ENCODE data around the gene GRIP2.
A peak's percentile ranks its signal among the peaks of the same experiment; 100 is the strongest.

GRIP2 gene

GRCh38 chr3:14483286-14483685 is 56.9 kb downstream of the GRIP2 start:
- ATAC-seq (no peak), DNase-seq (no peak)

DNA sequence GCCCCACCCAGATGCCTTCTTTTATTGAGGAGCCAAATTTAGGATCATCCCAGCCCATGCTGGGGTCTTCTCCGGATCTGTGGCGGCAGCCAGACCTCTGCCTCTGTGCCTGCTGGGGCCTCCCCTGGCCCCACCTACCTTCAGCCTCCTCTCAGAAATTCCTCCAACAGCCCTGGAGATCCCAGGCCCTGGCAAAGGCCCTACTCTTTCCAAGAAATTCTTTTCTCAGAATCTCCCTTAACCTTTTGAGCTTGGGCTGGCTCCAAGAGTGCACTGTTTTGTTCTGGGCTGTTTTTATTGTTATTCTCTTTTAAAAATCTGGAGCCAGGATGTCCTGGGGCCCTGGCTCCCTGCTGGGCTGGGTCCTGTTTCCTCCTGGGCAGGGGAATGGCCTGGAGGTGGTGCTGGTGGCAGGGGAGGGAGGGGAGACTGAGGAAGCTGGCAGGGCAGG is 57.8 kb downstream of the GRIP2 start:
- DNase-seq (no peak), ATAC-seq (no peak)

- DNase-seq (no peak), ATAC-seq (no peak)
Observed at GRCh38 chr3:14481646-14482036, 58.5 kb downstream of the GRIP2 start.

DNA sequence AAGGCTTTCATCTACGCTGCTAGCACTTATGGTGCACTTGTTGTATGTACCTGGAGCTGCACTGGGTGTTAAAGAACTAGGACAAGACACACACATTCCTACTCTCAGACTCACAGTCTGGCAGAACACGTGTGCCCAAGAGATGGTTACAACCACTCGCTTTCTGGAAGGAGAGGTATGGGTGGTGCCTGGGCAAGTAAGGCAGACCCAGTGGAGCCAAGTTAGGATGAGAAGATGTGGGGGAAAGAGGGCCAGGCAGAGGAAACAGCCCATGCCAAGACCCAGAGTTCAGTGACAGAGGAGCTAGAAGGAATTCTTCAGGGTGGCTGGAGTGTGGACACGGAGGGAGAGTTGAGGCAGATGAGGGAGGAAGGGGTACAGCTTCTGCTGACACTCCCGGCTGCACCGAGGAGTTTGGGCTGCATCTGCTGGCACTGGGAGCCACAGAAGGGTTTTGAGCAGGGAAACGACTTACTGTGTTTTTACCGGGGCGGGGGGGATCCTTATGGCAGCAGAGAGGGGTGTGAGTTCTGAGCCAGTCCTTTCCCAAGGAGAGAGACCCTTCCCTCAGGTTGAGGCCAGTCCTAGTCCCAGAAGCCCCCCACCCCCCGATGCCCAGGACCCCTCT is 59.0 kb downstream of the GRIP2 start:
- ATAC-seq (no peak), DNase-seq (no peak)

DNA sequence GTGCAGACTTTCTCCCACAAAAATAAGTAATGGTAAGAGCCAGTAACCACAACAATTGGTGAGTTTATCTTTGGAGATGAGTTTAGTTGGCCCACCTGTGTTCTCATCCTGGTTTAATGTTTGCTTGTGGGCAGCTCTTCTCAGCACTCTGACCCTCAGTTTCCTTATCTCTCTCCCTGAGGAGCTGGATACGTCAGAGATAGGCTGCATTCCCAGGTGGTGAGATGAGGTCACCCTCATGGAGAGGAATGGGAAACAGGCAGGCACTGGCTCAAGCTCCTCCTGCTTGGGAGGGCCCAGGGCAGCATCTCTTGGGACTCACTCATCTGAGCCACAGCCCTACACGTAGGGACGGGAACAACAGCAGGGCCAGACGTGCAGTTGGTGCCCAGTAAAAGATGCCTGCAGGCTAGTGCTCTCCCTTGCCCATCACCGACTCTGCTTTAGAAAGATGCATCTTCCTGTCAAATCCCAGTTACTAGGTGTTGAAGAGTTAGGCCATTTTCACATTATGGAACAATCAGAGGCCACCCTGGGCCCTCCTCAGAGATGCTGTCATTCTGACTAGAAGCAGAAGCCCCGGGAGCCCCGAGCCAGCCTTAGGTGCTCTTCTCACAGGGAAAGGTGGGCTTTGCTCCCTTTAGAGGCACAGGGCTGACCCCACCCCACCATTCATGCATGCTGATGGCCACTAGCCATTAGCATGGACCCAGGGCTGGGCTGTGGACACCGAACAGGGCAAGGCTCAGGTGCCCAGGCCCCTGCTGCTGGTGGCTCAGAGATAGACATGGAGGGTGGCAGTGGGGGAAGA is 59.7 kb downstream of the GRIP2 start:
- DNase-seq (no peak), ATAC-seq (no peak)

GRCh38 chr3:14479591-14479990 is 60.6 kb downstream of the GRIP2 start:
- no peak for DNase-seq
- no peak for ATAC-seq

- ATAC-seq: no peak
- DNase-seq: no peak
Observed at GRCh38 chr3:14478956-14479550, 61.1 kb downstream of the GRIP2 start.

GRCh38 chr3:14477311-14477935 is 62.7 kb downstream of the GRIP2 start:
- ATAC-seq (no peak), DNase-seq (no peak)

DNA sequence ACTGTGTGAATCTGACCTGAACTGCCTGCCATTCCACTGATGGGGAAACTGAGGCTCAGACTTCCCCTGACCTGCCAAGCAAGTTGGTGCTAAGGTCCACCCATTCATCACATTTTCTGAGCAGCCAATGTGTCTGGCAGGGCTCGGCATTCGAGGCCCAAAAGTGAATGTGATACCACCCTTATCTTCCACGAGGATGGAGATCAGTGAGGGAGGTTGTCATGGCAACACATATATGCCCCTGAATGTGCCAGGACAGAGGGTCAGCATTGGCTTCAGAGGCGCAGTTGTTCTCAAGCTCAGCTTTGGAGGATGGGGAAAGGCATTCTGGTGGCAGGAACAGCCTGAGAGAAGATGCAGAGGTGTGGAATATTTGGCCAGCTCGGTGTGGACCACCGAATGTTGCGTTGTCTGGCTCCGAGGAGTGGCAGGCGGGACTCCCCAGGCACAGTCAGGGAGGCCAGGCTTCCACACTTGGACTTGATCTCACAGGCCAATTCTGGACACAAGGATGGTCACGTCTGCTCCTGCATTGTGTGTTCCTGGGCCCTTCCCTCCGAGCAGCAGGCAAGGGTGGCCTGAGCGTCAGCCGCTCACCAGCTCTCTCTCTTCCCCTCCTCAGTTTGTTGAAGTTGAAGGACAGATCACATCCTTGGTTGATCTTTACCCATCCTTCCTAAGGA is 63.4 kb downstream of the GRIP2 start:
- ATAC-seq (no peak), DNase-seq (no peak)

GRCh38 chr3:14475621-14476020 is 64.5 kb downstream of the GRIP2 start:
- no peak for DNase-seq
- no peak for ATAC-seq

DNA sequence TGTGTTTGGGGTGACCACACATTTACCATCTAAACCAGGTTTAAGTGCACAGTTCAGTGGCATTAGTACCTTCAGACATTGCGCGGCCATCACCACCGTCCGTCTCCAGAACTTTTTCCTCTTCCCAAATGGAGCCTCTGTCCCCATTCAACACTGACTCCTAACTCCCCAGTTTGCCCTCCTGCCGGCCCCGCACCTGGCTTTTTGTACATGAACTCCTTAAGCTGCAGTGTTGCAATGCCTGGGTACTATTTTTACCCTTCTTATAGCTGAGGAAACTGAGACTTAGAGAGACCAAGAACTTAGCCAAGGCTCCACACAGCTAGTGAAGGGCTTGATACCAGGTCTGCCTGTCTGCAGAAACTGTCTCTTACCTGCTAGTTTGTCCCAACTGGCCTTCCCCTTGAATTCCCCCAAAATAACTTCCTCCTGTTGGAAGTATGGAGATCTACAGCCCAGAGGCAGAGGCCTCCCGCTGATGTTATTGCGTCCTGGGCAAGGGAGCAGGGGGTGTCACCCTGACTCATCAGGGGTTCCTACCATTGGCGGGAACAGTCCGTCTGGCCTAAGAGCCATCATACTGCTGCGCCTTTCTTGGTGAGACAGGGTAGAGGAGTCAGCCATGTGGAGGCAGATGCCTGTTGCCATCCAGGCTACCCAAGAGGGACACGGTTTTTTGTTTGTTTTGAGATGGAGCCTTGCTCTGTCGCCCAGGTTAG is 65.6 kb downstream of the GRIP2 start:
- no peak for DNase-seq
- ATAC-seq: no peak

- no peak for ATAC-seq
- no peak for DNase-seq
Observed at GRCh38 chr3:14473411-14473891, 66.7 kb downstream of the GRIP2 start.

DNA sequence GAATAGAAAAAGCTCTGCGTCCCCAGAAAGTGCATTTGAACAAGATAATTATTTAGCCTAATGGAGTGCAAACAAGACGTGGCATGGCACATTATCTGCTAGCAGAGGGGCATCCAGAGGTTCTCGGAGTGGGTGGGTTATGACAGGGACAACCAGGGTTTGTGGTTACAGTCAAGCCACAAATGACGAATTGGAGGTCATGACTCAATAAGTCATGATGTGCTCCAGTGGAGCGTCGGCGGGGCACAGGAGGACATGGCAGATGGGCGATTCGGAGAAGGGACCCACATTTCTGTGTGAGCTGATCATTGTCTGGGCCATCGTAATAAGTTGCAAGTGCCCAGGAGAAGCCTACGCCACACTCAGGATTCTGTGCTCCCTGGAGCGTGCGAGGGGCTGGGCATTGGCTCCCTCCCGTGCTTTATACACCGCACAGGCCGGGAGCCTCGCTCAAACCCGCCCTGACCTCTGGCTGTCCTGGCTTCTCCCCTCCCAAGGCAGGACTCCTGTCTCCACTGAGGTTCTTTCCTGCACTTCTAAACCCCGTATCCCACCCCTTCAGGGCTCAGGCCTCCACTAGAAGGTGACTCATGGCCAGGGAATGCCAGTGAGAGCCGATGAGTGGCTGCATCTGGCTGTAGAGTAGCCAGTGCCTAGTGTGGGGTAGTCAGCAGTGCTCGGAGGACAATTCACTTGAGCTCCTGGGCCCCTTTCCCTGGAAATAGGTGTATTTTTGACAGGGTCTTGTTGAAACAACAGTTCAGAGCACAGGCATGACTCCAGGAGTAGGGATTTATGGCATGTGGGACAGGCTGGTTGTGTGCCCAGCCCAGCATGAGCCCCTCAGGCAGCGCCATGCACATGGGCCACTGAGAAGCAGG is 67.4 kb downstream of the GRIP2 start:
- peak; percentile 61 for ATAC-seq
- DNase-seq: peak; percentile 31

GRCh38 chr3:14471690-14472089 is 68.5 kb downstream of the GRIP2 start:
- ATAC-seq (no peak), DNase-seq (no peak)

DNA sequence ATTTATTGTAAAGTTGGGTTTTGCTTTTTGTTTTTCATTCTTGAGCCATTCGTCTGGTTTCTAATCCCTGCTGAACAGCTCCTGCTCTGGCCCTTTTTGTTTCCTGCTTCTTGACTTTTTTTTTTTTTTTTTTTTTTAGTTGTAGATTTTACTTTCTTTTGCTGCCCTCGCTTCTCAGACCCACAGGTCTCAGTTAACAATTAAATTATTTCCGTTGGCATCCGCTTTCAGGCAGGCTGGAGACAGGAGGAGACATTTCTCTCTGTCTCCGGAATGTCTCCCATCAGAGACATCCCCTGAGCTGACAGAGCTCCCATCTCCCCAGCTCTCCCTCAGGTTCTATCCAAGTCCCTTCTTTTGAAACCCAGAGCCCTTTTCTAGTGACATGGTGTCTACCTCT is 69.1 kb downstream of the GRIP2 start:
- no peak for ATAC-seq
- no peak for DNase-seq

- DNase-seq (no peak), ATAC-seq (no peak)
Observed at GRCh38 chr3:14470461-14470860, 69.7 kb downstream of the GRIP2 start.

DNA sequence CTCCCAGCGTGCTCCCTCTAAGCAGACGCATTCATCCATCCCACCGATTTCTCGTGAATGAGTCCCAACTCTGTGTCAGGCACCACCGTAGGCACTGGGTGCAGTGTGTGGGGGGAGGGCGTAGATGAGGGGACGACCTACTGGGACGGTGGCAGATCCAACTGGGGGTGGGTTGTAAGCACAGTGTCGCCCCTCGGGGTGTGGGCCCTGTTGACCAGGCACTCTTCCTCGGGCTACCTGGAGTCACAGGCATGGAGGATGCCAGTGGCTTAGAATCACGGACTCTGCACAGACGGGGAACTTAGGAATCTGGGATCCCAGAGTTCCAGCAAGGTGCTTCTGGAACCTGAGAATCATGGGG is 71.5 kb downstream of the GRIP2 start:
- DNase-seq: no peak

GRCh38 chr3:14467814-14468620 is 72.1 kb downstream of the GRIP2 start:
- DNase-seq: peak; percentile 49
- ATAC-seq: peak; percentile 51

More for the DNA sequence above, 71.5 kb downstream of the GRIP2 start:
- no peak for ATAC-seq

DNA sequence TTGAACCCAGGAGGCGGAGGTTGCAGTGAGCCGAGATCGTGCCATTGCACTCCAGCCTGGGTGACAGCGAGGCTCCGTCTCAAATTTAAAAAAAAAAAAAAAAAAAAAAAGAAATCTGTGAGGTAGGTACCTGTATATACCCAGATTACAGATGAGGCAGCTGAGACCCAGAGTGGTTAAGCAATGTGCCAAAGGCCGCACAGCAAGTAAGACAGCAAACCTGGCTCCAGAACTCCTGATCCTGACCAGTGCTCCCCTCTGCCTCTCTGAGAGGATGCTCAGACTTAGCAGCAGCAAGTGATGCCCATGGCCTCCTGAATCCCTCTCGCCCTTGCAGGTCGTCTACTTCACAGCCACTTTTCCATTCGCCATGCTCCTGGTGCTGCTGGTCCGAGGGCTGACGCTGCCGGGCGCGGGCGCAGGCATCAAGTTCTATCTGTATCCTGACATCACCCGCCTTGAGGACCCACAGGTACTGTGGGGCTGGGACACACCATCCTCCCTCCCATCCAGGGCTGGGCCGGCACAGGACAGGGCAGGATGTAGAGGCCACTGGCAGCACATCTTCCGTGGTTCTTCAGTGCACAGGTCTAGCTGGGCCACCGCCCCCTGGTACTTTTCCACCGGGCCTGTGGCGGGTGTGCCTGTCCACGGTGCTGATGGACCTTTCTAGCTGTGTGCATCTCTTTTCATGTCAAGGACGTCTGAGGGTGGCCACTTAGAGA is 73.8 kb downstream of the GRIP2 start:
- ATAC-seq (no peak), DNase-seq (no peak)

Measured in stimulated activated naive CD8-positive, alpha-beta T cell treated with anti-CD3 and anti-CD28 coated beads, Interleukin-15, Interleukin-2, amounts not matched to agents 100 U/mL and 50 U/mL, for 24 hours (primary cell).